GM19452 (cell line): Measurements from ENCODE around the gene HEBP1.

ENCODE experiments used
- ATAC-seq: cut with Tn5 transposase; IDR thresholded peaks from one replicate; pipeline ENCODE4 v1.9.1; 2021; ENCODE audit not compliant: unreplicated experiment

The HEBP1 gene

DNA sequence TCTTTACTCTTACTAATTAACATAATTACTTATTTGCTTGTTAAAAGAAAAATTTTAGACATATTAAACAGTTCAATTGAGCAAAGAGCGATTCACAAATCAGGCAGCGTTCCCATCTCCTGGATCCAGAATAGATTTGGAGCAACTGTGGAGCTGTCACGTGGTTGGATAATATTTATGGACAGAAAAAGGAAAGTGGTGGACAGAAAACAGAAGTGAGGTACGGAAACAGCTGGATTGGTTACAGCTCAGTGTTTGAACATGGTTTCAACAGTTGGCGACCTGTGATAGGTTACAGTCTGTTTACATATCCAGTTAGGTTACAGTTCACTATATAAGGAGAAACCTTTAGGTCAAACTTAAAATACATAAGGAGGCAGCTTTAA, 24.5 kb upstream of the HEBP1 start:
- no peak for ATAC-seq

DNA sequence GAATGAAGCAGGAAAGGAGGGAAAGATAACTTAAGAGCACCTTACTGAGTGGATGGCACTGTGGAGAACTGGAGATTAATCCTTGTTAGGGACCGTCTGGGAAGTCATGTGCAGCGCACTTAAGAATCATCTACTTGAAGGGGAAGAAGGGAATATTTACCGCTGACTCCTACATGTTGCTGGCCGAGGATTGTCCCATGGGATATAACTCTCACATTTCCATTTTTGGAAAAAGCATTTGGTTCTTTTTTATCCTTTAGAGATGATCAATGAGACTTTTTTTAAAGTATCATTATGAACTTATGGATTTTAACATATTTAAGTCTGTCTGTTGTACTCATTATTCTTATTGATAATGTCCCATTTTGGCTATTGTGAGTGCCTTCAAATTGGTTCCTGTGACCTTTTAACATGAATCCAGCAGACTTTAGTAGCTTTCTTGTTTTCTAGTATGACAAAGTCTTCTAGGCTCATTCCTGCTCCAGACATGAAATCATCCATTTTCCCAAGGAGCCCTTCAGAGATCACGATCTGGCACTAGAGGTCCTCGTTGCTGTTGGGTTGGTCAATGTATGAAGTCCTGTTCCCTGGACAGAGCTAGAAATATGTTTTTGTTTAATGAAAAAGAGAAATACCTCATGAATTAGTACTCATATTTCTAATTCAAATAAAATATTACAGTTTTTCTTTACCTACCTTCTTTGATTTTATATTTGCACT, 23.9 kb upstream of the HEBP1 start:
- no peak for ATAC-seq

DNA sequence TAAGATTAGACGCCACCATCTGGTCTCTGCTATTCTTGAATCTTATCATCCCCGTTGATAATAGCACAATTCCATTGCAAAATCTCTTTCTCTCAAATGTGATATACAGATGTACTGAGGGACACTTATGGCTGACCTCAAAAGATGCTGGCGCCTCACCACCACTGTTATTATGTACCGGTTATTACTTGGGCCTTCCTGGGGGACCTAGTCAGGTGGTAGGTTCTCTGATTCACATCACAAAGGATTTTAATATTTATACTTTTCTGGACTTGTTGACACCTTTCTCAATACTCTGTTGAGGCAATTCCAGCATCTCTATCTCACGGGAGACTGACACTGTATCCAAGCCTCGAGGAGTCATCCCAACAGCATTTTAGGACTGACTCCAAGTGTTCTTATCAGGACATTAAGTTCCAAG, 22.8 kb upstream of the HEBP1 start:
- ATAC-seq, result no peak

DNA sequence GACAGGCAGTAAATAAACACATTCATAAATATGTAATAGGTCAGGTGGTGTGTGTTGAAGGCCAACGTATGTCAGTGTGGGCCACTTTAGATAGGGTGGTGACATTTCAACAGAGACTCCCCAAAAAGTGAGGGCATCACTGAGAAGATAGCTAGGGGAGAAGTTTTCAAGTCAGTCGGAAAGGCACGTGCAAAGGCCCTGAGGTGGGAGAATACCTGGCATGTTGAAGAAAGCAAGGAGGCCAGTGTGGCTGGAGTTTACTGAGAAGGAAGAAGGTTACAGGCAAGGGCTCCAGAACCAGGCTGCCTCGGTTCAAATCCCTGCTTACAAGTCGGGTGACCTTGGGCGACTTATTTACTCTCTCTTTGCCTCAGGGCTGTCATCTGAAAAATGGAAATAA, 11.0 kb upstream of the HEBP1 start:
- ATAC-seq, result no peak

DNA sequence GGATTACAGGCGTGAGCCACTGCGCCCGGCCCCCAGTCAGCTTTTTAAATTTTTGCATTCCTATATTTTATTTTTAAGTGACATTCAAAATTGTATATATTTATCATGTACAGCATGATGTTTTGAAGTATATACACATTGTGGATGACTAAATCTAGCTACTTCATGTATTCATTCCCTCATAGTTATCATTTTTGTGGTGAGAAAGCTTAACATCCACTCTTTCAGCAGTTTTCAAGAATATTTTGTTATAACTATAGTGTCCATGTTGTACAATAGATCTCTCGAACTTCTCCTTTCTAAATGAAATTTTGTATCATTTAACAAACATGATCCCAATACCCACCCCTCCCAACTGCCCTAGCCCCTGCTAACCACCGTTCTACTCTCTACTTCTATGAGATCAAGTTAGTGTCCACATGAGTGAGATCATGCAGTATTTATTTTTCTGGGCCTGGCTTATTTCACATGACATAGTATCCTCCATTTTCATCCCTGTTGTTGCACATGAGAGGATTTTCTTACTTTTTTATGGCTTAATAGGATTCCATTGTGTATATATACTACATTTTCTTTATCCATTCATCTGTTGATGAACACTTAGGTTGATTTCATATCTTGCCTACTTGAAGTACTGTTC, 8.8 kb upstream of the HEBP1 start:
- ATAC-seq, result no peak

DNA sequence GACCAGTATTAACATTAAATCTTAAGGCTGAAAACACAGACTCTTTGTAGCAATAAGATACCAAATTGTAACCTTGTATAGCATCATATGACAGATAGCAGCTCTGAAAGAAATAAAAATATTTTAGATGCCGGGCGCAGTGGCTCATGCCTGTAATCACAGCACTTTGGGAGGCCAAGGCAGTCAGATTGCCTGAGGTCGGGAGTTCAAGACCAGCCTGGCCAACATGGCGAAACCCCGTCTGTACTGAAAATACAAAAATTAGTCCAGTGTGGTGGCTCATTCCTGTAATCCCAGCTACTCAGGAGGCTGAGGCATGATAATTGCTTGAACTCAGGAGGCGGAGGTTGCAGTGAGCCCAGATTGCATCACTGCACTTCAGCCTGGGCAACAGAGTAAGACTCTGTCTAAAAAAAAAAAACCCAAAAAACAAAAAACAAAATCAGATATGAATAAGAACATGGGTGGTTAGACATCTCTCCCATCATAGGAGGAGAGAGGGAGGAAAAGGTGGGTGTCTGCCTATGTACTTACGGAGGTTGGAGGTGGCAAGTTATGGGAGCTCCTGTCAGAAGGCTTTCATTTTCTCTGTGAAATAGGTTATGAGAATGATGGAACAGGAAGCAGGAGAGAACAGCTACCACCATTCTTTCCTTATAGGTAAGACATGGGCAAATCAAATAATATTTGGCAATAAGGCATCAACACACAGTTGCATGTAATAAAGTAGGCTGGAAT, 7.6 kb upstream of the HEBP1 start:
- no peak for ATAC-seq

DNA sequence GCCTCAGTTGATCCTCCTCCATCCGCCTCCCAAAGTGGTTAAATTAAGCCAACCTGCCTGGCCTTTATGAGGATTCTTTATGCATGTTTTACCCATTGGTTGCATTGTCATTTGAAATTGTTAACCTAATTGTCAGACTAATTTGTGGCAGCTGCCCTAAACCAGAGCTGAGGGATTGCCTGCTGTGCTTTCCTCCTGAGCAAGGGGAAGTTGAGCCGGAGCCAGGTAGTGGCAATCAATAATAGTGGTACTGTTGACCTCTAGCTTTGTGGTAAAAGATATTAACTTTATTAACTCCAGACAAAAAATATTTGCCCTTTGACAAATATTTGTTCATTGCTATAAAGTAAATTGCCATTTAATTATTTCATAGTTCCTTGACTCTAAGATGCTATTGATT, 5.6 kb upstream of the HEBP1 start:
- ATAC-seq, result no peak

DNA sequence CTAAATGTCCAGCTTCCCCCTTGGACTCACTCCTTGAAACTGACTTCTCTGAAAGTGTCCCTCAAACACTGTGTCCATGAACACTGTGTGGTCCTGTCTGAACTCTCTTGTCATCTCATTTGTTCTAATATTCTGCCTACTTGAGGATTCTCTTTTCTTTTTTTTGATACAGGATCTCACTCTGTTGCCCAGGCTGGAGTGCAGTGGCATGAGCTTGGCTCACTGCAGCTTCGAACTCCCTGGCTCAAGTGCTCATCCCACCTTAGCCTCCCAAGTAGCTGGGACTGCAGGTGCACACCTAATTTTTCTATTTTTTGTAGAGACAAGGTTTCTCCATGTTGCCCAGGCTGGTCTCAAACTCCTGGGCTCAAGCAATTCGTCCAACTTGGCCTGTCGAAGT, 4.9 kb upstream of the HEBP1 start:
- ATAC-seq, result no peak

DNA sequence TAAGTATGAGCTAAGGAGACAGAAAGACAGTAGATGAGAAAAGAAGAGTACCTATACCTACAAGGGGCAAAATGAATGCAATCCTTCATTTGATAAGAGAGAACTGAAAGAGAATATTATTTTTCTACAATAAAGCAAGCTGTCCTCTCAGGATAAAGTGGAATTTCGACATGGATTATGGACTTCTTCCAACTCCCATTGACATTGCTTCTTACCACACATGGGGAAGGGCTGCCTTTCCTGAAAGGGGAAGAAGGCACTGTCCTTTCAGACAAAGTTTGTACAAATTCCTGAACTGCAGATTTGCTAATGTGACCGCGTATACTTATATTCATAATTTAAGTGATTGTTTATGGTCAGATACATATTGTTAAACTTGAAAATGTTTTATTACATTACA, 4.3 kb upstream of the HEBP1 start:
- ATAC-seq, result no peak

DNA sequence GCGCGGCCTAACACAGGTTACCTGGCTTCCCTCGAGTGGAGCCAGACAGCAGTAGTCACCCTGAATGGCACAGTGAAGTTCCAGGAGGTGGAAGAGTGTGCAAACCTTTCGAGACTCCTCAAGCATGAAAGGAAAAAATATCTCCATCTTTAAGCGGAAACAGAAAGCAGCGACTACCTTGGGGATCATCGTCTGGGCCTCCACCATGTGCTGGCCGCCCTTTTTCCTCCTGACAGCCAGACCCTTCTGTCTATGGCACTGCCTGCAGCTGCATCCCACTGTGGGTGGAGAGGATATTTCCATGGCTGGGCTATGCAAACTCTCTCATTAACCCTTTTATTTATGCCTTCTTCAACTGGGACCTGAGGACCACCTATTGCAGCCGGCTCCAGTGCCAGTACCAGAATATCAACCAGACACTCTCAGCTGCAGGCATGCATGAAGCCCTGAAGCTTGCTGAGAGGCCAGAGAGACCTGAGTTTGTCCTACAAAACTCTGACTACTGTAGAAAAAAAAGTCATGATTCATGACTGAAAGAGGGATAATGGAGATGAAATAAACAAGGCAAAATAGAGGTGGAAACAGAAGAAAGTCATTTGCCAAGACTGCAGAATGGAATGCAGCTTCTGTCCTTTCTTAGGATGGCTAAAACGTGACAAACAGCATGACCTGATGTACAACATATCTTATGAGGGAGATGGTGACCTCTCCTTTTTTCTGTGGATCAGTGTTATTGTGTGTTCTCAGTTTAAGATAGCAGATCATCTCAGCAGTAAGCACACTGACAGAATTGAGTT, 2.4 kb upstream of the HEBP1 start:
- ATAC-seq, result no peak

DNA sequence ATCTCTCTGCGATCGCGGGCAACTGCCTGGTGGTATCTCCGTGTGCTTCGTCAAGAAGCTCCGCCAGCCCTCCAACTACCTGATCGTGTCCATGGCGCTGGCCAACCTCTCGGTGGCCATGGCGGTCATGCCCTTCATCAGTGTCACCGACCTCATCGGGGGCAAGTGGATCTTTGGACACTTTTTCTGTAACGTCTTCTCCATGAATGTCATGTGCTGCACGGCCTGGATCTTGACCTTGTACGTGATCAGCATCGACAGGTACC, 1.6 kb upstream of the HEBP1 start:
- no peak for ATAC-seq

DNA sequence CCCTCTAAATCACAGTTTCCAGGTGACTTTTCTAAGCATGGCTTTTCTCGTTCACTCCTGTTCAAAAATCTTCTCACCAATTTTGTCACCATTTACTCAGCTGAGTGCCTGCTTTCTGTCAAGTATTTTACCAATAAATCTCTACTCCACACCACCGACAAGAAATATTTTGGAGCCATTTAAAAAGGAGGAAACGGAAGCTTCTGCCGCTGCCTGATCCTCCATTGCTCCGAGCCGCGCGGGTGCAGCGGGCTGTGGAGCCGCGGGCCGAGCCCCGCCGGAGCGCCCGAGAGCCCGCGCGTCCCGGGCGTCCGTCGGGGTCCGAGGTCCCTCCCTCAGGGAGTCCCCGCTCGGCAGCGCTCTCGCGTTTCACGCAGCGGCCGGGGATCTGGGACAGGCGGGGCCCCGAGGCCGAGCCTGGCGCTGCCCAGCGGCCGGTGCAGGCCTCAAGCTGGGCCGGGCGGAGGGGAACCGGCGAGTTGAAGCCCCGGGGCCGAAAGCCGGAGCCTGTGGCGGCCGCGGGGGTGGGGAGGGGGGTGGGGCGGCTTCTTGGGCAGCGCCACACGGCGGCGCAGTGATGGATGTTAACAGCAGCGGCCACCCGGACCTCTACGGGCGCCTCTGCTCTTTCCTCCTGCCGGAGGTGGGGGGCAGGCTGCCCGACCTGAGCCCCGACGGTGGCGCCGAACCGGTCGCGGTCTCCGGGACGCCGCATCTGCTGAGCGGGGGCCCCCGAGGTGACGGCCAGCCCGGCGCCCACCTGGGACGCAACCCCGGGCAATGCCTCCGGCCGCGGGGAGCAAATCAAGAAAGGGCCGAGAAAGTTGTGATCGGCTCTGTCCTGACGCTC, 1.1 kb upstream of the HEBP1 start:
- ATAC-seq, result peak; percentile 27

DNA sequence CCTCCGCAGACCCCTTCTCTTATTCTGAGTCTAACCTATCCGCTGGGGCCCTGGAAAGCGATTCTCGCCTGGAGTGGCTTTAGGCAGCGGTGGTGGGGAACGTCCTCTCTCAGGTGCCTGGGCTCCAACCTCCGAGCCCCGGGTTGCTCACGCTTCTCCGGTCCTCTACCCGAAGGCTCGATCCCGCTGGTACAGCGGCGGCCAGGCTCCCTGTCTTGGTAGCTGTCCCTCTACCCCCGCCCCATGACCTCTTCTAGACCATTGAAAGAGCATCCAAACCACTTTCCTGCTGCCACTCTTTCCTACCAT, 505 bp upstream of the HEBP1 start:
- ATAC-seq, result peak; percentile 24

DNA sequence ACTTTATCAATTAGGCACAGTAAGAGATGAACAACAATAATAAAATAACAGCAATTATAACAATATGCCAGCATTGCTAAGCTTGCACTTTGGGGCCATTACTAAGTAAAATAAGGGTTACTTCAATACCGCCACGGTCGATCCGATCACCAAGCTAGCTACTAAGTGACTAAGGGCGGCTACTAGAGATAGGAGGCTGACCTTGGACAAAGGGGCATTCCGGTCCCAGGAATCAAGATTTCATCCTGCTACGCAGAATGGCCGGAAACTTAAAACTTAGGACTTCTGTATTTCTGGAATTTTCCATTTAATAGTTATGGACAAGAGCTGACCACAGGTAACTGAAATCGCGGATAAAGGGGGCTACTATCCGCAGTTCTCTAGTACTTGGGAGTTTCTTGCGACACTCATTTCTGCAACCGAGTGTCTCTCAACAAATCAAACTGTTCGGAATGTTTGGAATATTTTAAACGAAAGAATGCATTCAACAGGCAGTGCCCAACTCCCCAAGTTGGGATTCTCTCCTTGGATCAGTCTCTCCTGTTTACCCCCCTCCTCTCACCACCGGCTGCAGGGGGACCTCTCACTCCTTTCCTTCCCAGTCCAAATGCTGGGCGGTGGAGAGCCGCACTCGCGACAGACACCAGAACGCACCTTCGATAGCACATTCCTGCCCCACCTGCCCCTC, 650 bp downstream of the HEBP1 start:
- no peak for ATAC-seq

DNA sequence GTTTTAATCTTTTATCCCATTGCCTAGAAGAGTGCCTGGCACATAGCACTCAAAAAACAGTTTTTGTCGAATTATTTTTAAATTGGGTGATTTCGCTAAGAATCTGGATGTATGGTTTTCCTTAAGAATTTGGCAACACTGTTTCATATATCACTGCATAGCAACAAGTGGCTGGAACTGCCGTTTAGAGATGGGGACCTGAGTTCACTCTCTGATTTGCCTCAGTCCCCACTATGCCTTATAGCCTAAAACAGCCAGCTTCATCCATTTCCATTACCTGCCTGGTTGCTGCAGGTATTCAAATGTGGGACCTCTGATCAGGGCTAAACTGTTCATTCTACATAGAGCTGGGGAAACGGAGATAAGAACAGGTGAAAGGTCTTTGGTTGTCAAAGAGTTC, 1.8 kb downstream of the HEBP1 start:
- ATAC-seq, result no peak

DNA sequence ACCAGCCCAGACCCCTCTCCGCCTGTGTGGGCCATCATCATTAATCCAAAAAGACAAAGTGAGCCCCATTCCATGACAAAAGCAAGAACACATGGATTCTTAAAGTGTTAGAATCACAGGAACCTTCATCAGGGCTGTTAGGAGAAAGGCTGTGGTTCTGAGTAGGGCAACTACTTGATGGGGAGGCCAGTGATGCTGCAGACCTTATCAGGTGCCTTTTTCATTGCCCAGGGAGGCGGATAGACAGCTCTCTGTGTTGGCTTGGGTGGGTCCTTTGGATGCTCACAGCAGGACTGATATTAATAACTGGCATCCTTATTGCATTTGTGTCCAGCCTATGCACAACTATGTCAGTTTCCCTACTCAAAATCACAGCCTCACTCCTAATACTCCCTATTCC, 2.3 kb downstream of the HEBP1 start:
- no peak for ATAC-seq

DNA sequence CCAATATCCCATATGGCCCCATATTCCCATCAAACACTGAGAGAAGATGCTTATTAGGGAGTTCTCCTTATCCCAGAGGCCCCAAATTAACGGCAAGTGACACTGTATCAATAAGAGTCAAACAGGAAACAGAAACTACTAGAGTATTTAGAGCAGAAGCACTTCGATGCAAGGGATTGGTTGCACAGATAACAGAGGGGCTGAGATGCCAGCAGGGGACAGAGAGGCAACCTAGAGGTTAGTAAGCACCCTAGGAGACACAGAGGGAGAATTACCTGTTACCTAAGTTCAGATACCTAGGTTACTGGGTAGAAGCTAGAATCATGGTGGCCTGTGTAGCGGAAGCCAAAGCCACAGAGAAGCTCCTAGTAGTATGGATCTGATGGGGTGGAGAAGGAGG, 2.9 kb downstream of the HEBP1 start:
- ATAC-seq, result no peak

DNA sequence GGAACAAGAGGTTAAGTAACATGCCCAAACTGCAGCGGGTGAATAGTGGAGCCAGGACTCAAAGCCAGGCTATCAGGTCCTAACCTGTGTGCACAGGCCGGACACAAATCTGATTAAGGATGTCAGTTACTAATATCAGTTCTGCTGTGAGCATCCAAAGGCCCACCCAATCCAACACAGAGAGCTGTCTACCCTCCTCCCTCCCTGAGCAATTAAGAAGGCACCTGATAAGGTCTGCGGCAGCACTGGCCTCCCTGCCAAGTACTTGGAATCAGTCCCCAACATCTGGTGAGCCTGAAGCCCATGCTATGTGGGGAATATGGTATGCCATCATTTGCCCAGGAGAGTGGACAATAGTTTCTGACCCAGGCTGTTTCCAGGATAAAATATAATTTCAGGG, 3.9 kb downstream of the HEBP1 start:
- no peak for ATAC-seq

DNA sequence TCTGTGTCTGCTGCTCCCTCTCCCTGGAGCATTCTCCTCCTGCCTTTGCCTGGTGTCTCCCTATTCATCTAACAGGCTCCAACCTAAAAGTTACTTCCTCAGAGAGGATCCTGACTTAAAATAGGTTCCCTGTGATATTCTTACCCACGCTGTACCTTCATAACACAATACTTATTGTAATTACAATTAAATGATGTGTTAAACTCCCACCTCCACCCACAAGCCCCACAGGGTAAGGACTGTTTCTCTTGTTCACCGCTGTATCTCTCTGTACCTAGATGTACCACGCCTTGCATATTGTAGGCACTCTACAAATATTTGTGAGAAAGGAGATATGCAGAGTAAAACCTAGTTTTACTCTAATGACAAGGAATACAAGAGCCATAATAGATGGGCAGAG, 5.0 kb downstream of the HEBP1 start:
- no peak for ATAC-seq

DNA sequence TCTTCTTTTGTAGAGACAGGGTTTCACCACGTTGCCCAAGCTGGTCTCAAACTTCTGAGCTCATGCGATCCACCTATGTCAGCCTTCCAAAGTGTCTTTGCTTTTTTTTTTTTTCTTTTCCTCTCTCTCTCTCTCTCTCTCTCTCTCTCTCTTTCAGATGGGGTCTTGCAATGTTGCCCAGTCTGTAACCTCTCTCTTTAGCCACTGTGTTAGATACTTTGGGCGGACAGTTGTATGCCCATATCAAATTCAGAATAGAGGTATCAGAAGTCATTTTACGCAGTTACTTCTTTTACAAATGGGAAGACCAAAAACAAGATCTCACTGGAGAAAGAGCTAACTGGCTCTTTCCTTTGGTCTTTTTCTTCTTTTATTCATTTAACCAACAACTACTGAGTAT, 6.7 kb downstream of the HEBP1 start:
- no peak for ATAC-seq
